NCI-H1417 (cell line): ENCODE data around the gene FBXO38.

Experiments used
- DNase-seq, 3 experiments: peaks; one replicate each; lab custom pipeline; 2025; lab: John Stamatoyannopoulos, UW

Gene FBXO38

GRCh38 chr5:148383564-148384379 lies at the start of gene FBXO38:
Gene FBXO38 (plus strand): TSS chr5:148383958. CDS start chr5:148394777, 10,819 bp downstream.
- DNase-seq: peak; percentile 93 to 97 (median 96)

- no peak for DNase-seq
These were observed 48.5 kb upstream of the FBXO38 start, which contains the start of gene SPINK9 for GRCh38 chr5:148335259-148335658. Gene SPINK9 (plus strand): TSS chr5:148335559. CDS start chr5:148335614, 55 bp downstream.

- DNase-seq: no peak
These were observed 46.9 kb upstream of the FBXO38 start for GRCh38 chr5:148336704-148337435.

- DNase-seq: no peak
These were observed 41.2 kb upstream of the FBXO38 start for GRCh38 chr5:148342371-148343045.

GRCh38 chr5:148343046-148343407 lies 40.7 kb upstream of the FBXO38 start:
- DNase-seq: no peak

- no peak for DNase-seq
These were observed 39.9 kb upstream of the FBXO38 start for GRCh38 chr5:148343603-148344487.

- DNase-seq: no peak
These were observed 36.1 kb upstream of the FBXO38 start for GRCh38 chr5:148347706-148348105.

- no peak for DNase-seq
These were observed 31.1 kb upstream of the FBXO38 start for GRCh38 chr5:148352696-148353095.

- peak in 1 of 3 experiments; percentile 1 for DNase-seq
These were observed 30.1 kb upstream of the FBXO38 start for GRCh38 chr5:148353634-148354033.

- DNase-seq: no peak
These were observed 19.4 kb upstream of the FBXO38 start for GRCh38 chr5:148364343-148364742.

- no peak for DNase-seq
These were observed 15.5 kb upstream of the FBXO38 start for GRCh38 chr5:148368299-148368698.

GRCh38 chr5:148372166-148372725 lies 11.5 kb upstream of the FBXO38 start:
- DNase-seq: no peak

GRCh38 chr5:148372893-148373292 lies 10.9 kb upstream of the FBXO38 start:
- DNase-seq: no peak

- peak; percentile 46 to 80 (median 50) for DNase-seq
These were observed 8.9 kb upstream of the FBXO38 start for GRCh38 chr5:148374690-148375360.

- no peak for DNase-seq
These were observed 7.6 kb upstream of the FBXO38 start for GRCh38 chr5:148376198-148376597.

- no peak for DNase-seq
These were observed 5.1 kb upstream of the FBXO38 start for GRCh38 chr5:148378670-148379069.

- no peak for DNase-seq
These were observed 4.4 kb upstream of the FBXO38 start for GRCh38 chr5:148379340-148379739.

GRCh38 chr5:148381906-148382305 lies 1.9 kb upstream of the FBXO38 start:
- no peak for DNase-seq

- peak in 1 of 3 experiments; percentile 49 for DNase-seq
These were observed 797 bp upstream of the FBXO38 start for GRCh38 chr5:148382961-148383360.

GRCh38 chr5:148384380-148384737 lies 601 bp downstream of the FBXO38 start:
- DNase-seq: no peak

GRCh38 chr5:148385094-148385493 lies 1.3 kb downstream of the FBXO38 start:
- no peak for DNase-seq
